ENCODE results near the gene PDPK1. TPM values are rescaled to one million over a fixed set of nuclear protein-coding genes. Genes with fewer than 3 reads are reported as not detected.

PDPK1 gene
- total RNA-seq, 4 donors from 2014 or later, result 31.6 to 49.8 (median 47.8) TPM

- Histone ChIP-seq H3K27ac (no peak overlapping the region), H3K4me1 (peaks cover 42% of the 10 kb centered on the region), H3K36me3 (peaks cover 7% of the 10 kb centered on the region), H3K4me3 (no peak overlapping the region), H3K27me3 (no peaks in the 10 kb centered on the region), H3K9me3 (no peaks in the 10 kb centered on the region)
- no peak for TF ChIP-seq POLR2AphosphoS5 (IDR thresholded peaks at IDR 0.05)
- TF ChIP-seq POLR2A (IDR thresholded peaks at IDR 0.05), result no peak
- TF ChIP-seq EP300 (IDR thresholded peaks at IDR 0.05), result no peak
- no peak for TF ChIP-seq CTCF (IDR thresholded peaks at IDR 0.05)
- WGBS, result 95% methylated on average over 5 of the region's 5 CpGs
- no peak for DNase-seq (ENCODE audit: low spot score in 2 of 2)
Observed at GRCh38 chr16:2494616-2495015, 43.2 kb upstream of the PDPK1 start.

GRCh38 chr16:2495041-2495440 is 42.8 kb upstream of the PDPK1 start:
- H3K4me1 ChIP-seq, result peaks cover 46% of the 10 kb centered on the region
- no peak overlapping the region for H3K4me3 ChIP-seq
- no peaks in the 10 kb centered on the region for H3K9me3 ChIP-seq
- no peak overlapping the region for H3K27ac ChIP-seq
- TF ChIP-seq POLR2A (IDR thresholded peaks at IDR 0.05) (no peak), CTCF (IDR thresholded peaks at IDR 0.05) (no peak)
- no peak for DNase-seq (ENCODE audit: low spot score in 2 of 2)
- peaks cover 7% of the 10 kb centered on the region for H3K36me3 ChIP-seq
- 84% methylated on average over 5 of the region's 5 CpGs for WGBS
- H3K27me3 ChIP-seq, result no peaks in the 10 kb centered on the region

- peaks cover 60% of the 10 kb centered on the region for H3K4me1 ChIP-seq
- peaks cover 7% of the 10 kb centered on the region for H3K36me3 ChIP-seq
- peak in 1 of 2 donors; percentile 77 for DNase-seq (ENCODE audit: low spot score in 2 of 2)
- no peaks in the 10 kb centered on the region for H3K27me3 ChIP-seq
- 84% methylated on average over 28 of the region's 62 CpGs for WGBS
- peak in 1 of 3 donors; percentile 18 for TF ChIP-seq POLR2AphosphoS5 (IDR thresholded peaks at IDR 0.05)
- TF ChIP-seq EP300 (IDR thresholded peaks at IDR 0.05), result no peak
- TF ChIP-seq CTCF (IDR thresholded peaks at IDR 0.05), result no peak
- TF ChIP-seq POLR2A (IDR thresholded peaks at IDR 0.05), result no peak
- H3K4me3 ChIP-seq, result no peak overlapping the region
- peak overlapping the region; percentile 88 for H3K27ac ChIP-seq
- H3K9me3 ChIP-seq, result no peaks in the 10 kb centered on the region
Observed at GRCh38 chr16:2496223-2497115, 41.4 kb upstream of the PDPK1 start.

- Histone ChIP-seq H3K36me3 (peaks cover 7% of the 10 kb centered on the region), H3K9me3 (no peaks in the 10 kb centered on the region), H3K4me3 (no peak overlapping the region), H3K4me1 (peaks cover 67% of the 10 kb centered on the region), H3K27ac (peak overlapping the region; percentile 88), H3K27me3 (no peaks in the 10 kb centered on the region)
- no peak for DNase-seq (ENCODE audit: low spot score in 2 of 2)
- no peak for TF ChIP-seq CTCF (IDR thresholded peaks at IDR 0.05)
- 58% methylated on average over 6 of the region's 21 CpGs for WGBS
Observed at GRCh38 chr16:2497116-2497630, 40.6 kb upstream of the PDPK1 start.

GRCh38 chr16:2497695-2498484 is 39.9 kb upstream of the PDPK1 start:
- Histone ChIP-seq H3K9me3 (no peaks in the 10 kb centered on the region), H3K27ac (peak overlapping the region; percentile 88), H3K4me1 (peaks cover 74% of the 10 kb centered on the region), H3K36me3 (peaks cover 7% of the 10 kb centered on the region), H3K27me3 (no peaks in the 10 kb centered on the region), H3K4me3 (no peak overlapping the region)
- DNase-seq (ENCODE audit: low spot score in 2 of 2), result no peak
- WGBS, result 76% methylated on average over 18 of the region's 26 CpGs
- TF ChIP-seq POLR2AphosphoS5 (IDR thresholded peaks at IDR 0.05) (no peak), POLR2A (IDR thresholded peaks at IDR 0.05) (no peak), EP300 (IDR thresholded peaks at IDR 0.05) (no peak), CTCF (IDR thresholded peaks at IDR 0.05) (no peak)

Measured in suprapubic skin (tissue), 4 donors.